ENCODE data around the gene SOBP. TPM values are rescaled to one million over a fixed set of nuclear protein-coding genes. Genes with fewer than 3 reads are reported as not detected.
A peak's percentile ranks its signal among the peaks of the same experiment; 100 is the strongest.
"Not testable (repeated sequence)": the region's sequence is repeated elsewhere in the genome, so short reads cannot be mapped to it uniquely, and the experiment has no call there.

The SOBP gene
- total RNA-seq, 1 experiment from 2014 or later, result 0.13 TPM

DNA sequence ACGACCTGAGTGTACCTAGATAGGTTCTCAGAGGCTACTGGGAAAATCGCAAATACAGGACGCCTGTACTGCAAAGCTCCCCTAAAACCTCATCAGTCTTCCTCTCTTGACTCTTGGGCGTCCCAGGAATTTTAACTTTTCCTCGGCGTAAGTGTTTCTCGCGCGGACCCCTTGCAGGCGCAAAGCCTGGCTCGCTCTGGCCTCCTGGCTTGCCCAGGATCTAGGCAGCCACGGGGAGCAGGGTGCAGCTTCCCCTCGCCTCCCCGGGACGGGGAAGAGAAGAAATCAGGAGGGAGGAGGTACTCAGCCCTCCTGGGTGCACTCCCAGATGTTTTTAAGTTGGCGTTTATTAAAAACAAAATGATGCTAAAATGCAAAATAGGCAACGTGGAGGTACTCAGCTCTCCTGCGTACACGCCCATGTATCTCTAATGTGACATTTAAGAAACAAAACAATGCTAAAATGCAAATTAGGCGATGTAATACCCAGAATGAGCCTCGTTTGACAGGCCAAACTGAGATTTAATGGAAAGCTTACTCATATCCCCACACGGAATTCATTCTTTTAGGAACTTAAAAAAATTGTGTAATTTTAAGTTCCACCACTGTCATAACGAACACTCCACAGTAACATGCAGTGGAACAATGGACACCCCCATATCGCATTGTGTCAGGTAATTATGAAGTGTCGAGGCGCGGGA is 1.6 kb upstream of the SOBP start:
- no peak for DNase-seq (ENCODE audit: low spot score)

DNA sequence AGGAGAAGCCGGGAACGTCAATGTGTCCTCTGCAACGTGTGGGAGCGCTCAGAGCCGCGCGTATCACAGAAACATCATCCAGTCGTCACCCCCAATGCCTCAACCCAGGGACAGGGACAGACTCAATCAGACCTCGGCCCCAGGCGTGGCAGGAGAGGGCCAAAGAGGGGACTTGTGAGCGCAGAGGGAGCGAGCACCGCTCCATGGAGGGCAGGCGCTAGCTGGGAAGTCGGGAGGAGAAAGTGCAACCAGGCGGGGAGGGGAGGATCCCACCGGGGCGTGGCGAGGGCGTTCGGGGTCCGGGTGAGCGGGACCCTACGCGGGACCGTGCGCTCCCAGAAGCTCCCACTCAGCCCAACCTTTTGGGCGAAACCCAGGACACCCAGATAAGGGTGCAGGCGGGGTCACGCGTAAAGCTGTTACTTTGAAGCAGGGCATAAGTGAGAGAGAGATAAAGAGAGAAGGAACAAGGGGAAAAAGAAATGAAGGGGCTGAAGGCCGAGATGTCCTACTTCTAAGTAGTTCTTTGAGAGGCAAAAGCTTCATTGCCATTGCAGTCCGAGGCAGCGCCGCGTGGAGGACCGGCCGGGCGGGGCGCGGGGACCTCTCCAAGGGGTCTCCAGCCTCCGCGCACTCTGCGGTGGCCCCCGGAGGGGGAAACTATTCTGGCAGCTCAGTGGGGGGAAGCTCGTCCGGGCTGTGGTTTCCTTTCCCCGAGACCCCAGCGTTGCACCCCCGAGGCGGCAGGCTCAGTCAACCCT is 862 bp upstream of the SOBP start:
- DNase-seq (ENCODE audit: low spot score), result peak; percentile 9

DNA sequence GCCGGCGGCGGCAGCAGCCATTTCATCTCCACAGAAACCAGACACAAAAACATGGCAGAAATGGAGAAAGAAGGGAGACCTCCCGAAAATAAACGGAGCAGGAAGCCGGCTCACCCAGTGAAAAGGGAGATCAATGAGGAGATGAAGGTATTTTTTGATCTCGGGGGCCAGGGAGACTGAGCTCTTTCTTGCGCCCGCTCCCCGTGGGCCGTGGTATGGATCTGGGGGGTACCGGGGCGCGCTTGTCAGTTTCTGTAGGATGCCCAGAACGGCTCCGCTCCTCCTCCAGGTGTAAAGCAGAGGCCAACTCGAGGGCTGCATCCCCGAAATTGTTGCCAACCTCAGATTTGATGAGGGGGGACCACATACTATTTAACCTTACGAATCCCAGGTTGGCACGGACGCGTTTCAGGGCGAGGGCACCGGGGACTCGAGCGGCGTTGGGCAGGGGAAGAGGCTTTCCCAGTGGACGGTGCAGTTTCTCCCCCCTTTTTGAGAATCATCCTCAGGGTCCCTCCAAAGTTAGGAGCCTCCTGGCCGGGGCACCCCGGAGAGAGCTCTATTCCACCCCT is 735 bp downstream of the SOBP start:
- DNase-seq (ENCODE audit: low spot score), result no peak

DNA sequence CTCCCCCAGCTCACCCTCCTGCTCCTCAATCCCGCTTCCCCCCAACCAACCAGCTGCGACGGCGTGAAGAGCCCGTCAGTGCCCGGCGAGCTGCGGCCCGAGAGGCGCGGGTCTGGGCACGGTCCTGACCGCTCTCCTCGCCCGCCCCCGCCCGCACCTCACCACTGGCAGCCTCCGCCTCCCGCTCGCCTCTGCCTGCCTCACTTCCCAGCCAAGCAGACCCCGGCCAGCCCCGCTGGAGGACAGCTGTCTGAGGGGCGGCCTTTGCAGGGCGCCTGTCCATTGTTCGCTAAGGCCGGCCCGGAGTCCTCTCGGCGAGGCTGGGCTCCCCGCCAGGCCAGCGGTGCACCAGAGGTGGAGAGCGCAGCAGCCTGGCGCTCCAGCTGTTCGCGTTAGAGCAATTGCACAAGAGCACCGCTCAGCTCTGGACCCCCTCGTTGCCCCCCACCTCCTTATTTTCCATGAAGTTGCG is 1.3 kb downstream of the SOBP start:
- DNase-seq (ENCODE audit: low spot score), result peak; percentile 17

DNA sequence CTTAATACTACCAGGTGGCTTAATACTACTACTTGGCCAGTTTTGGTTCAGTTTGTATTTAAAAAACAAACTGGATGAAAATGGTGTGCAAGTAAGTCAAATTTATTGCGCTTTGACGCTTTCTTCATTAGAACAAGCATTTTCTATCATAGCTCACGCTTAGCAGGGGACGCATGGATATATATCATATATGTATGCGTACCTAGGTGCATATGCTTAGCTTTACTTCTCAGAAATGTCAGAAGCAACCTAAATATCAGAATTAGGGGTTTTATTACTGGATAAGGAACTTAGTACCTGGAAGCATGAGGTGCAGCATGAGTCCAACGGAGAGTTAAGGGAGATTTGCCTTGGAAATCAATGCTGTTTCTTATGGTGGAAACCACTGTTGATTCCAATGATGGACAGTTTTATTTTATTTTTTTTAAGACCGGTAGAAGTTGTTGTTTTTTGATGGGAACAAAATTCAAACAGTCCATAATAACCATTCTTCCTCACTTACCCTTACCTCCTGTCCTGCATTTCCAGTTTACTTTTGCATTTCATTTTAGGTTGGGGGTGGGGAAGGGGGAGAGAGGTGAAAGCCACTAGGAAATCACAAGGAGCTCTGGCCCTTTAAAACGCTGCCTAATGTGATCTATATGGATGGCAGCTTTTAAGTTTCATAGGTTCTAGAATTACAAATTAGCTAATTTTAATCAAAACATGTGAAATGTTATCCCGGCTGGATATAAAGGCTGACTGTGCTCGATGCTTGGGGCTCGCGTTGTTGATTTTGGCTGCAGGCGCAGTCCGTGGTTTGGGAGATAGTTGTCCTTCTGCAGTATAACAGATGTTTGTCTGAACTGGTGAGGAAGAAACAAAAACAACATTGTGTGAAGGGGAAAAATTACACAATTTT is 2.1 kb downstream of the SOBP start:
- no peak for DNase-seq (ENCODE audit: low spot score)

DNA sequence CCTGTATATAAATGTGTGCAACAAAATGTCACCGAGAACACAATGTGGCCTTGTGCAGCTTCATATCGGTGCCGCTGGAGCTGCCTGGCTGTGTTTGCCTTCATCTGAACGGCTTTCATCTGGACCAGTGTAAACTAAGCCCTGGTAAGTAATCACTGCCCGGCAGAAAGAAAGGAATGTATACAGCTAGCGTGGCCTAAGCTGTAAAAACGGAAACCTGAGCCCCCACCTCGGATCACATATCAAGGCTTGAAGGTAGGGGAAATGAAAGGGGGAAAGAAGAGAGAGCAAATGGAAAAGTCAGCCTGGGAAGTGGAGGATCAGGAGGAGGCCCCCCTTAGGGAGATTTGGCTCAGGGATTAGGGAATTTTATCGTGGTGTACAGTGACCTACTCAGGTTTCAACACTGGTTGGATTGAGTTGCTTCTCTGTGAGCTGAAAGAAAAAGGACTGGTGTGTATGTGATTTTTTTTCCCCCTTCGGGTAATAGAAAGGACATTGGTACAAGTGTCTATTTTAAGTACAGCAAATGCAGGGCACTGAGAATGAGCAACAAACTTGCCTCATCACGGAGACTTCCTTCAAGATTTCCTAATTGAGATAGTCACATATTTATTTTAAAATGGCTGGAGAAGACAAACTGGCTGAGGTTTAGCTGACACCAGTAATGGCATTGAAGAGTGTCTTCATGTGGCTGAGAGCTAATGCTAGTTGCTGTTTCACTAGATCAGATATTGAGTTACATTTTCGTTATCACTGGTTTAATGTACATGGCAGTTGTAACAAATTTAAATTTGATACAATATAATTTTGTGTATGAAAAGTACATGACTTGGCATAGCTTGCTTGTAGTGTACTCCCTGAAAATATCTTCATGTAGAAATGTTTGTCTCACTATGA is 3.5 kb downstream of the SOBP start:
- no peak for DNase-seq (ENCODE audit: low spot score)

DNA sequence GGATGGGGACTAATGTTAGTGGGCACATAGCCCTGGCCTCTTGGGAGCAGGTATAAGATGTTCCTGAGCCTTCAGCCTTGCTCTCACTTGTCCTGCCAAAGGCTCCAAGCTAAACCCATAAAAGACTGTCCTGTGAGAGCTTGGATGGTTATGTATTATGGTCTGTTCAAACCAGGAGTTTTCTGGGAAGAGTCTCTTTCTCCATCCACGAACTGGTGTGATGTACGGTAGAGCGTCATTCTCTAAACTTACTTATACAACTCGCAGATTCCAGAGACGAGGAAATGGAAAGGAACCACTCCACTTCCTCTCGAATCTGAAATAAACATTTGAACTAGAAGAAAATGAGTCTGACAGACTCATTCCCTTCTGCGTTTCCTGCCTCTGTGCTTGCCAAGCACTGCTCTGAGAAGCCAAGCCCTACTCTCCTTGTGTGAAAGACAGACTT is 5.3 kb downstream of the SOBP start:
- no peak for DNase-seq (ENCODE audit: low spot score)

DNA sequence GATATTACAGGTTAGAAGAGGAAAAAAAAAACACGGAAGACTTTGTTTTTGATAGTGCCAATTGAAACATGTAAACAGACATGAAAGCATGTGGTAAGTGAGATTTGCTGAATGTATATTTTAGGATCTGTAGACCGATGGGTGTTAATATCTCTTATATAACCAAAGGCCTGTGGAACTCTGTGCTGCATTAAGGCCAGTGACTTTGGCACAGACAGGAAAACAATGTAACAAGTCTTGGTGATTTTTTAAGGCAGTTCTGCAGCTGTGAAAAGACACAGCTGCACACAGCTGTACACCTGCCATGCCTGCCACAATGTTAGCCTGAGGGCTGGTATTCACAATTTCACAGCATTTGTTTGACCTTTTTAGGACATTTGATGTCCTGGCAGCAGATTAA is 6.1 kb downstream of the SOBP start:
- DNase-seq (ENCODE audit: low spot score), result no peak

DNA sequence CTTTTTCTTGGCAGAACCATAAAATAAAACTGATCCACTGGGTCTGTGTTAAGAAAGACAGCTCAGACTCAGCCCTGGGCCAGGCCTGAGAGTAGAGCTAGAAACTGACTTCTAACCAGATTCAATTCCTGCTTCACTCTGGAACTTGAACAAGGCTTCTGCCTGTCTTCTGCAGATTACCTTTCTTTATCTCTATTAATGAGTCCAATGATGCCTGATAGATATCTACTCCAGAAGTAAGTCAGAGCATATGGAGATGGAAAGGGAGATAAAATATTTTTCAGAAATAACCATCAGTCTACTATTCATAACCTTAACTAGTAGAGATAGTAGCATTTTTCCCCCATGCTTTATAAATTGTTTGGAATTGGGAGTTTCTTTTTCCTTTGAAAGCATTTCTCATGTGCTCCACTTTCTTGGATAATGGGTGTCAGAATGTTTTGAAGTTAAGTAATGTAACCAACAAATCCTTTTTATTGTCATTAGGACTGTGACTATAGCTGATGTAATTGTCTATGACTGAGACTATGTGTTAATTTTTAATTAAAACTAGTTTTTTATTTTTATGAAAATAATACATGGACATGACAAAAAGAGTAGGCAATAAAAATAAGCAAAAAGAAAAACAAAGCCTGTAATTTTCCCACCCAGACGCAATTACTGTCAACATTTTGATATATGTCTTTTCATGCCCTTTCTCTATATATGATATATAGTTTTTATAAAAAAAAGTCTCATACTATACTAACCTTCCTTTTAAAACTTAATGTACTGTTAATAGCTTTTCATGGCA is 7.2 kb downstream of the SOBP start:
- DNase-seq (ENCODE audit: low spot score), result no peak

DNA sequence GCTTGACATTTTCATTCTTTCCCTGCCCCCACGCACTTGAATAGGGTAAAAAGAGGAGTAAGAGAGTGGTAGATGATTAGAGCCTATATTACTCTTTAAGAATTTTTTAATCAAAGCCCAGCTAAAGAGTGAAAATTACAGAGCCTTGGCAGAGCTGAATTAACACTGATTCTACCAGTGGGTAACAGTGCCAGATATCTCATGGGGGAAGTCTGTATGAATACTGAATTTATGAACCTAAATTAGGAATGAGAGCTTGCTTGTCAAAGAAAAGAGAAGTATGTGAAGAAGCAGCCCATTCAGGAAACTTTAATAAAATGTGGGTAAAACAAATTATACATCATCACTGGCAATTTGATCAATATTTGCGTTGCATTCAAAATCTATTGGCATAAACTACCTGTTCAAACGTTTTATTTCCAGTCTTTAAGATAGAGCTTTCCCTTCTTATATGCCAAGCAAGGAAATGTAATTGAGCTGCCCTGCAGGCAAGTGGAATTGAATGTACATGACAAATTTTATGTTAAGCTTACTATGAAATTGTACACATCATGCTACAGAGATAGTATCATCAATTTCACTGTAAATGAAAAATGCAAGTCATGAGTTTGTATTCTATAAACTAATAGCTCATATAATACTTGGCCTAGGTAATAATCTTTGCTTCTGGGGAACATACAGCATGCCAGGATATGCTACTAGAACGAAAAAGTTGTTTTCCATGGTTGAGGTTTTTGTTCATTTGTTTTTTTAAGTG is 14.5 kb downstream of the SOBP start:
- DNase-seq (ENCODE audit: low spot score), result no peak

DNA sequence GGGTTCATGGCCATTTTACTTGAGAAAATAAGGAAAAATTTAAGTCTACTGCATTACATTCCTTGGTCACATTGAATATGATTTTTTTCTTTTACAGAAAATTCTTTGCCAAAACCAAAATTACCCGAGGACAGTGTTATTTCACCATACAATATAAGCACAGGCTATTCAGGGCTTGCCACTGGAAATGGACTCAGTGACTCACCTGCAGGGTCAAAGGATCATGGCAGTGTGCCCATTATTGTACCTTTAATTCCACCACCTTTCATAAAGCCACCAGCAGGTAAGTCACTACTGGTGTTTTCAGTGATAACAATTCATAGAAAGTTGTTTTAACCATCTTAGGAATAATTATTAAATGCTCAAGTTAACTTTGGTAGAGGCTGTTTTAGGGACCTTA is 16.2 kb downstream of the SOBP start:
- DNase-seq (ENCODE audit: low spot score), result peak; percentile 69

DNA sequence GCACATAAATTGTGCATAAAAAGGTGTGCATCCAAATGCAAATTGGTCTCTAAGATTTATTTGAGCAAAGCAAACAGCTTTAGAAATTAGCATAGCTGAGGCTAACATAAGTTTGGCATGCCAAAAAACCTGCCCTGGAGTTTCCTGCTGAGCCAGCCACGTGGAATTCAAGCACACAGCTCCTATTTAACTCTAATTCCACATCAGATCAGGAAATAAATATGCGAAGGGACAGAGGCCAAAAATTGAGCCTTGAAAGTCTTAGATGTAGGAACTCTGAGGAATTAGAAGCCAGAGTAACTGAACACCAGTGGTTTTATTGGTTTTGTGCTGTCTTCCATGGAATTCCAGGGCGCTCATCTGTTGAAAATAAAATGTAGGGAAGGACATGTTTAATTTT is 19.6 kb downstream of the SOBP start:
- no peak for DNase-seq (ENCODE audit: low spot score)

DNA sequence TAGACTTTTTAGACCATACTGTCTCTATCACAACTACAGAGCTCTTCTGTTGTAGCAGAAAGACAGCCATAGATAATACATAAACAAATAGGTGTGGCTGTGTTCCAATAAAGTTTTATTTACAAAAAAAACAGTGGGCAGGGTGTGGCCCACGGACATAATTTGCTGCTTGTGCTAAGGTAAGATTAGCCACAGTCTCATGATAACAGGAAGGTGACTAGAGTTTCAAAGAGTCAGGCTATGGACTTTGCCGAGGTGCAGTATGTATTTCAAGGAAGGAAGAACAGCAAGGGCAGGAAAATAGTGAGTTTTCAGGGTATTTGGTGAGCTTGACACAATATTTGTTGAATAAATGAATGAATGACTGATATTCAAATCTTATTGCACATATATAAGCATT is 20.2 kb downstream of the SOBP start:
- DNase-seq (ENCODE audit: low spot score), result no peak

DNA sequence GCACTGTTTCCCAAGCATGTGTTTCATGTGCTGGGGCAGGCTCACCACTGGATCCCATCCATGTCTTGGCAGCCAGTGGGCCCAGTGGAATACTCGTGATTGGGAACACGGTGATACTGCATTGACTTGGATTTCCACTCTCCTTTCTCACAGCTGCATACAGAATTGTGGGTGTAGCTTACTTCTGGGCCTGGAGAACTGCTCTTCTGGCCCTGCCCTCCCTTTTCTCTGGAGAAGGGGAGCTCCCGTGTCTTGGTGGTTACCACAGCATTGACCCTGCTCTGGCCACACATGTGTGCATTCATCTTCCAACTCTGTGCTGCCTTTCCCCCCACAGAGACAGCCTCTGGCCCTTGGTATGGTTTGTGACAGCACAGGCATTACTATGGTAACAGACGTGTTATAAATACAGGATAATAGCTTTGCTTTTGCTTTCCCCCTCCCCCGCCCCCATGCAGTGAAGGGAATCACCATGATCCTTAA is 21.6 kb downstream of the SOBP start:
- no peak for DNase-seq (ENCODE audit: low spot score)

DNA sequence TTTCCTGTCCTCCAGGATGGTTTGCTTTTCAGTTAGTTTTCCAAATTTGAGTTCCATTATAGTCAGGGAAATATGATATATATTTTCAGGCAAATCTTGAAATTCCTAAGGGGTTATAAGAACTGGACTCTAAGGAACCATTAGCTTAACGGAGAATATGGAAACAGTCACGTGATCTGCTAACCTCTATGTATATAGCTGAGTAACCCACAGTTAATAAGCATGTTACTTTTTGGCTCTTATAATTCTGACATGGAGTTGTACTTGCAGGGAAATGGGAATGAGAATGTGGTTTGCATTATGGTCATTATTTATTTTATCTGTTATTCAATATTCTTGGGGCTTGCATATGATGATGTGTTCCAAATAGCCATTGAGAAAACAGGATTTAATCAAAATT is 23.3 kb downstream of the SOBP start:
- no peak for DNase-seq (ENCODE audit: low spot score)

DNA sequence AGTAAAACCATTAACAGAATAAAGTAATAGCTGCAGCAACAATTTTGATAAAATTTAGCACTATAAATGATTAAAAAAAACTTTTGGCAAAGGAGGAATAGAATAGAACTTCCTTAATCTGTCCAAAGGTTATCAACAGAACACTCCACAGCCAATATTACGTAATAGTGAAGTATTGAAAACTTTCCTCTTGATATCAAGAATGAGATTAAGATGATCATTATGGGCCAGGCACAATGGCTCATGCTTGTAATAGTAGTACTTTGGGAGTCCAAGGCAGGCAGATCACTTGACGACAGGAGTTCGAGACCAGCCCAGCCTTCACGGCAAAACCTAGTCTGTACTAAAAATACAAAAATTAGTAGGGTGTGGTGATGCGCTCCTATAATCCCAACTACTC is 26.0 kb downstream of the SOBP start:
- no peak for DNase-seq (ENCODE audit: low spot score)

DNA sequence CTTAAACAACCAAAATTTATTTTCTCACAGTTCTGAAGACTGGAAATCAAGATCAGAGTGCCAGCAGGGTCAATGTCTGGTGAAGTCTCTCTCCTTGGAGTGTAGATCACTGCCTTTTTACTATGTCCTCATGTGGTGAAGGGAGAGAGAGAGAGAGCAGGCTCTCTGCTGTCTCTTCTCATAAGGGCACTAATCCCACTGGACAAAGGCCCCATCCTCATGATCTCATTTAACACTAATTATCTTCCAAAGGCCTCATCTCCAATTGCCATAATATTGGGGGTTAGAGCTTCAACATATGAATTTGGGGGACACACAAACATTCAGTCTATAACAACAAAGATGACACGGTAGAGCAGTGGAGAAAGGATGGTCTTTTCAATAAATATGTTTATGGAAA is 27.4 kb downstream of the SOBP start:
- DNase-seq (ENCODE audit: low spot score), result no peak

DNA sequence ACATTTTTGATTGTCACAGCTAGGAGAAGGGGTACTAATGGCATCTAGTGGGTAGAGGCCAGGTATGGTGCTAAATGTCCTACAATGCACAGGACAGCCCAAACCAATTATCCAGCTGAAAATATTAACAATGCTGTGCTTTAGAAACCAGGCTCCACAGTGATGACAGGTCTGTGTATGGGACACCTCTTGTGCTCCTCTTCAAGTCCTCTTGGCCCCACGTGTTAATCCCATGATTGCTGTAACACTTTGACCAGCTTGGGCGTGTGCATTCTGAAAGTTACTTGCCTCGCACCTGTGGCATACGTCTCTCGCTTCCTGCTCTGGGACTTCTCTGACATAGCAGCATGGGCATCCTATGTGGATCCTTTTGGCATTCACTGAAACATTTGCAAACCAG is 29.3 kb downstream of the SOBP start:
- DNase-seq (ENCODE audit: low spot score), result not testable (repeated sequence)

DNA sequence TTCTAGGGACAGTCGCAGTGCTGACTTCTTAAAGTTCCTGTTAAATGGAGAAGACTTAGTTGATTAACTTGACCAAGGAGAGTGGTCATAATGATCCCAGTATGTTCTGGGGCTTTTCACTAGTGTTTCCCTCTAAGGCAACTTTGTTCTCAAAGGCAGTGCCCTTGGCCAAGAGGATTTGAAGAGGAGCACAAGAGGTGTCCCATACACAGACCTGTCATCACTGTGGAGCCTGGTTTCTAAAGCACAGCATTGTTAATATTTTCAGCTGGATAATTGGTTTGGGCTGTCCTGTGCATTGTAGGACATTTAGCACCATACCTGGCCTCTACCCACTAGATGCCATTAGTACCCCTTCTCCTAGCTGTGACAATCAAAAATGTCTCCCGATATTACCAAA is 30.8 kb downstream of the SOBP start:
- DNase-seq (ENCODE audit: low spot score), result not testable (repeated sequence)
